ENCODE results near the gene GSTK1. TPM values are rescaled to one million over a fixed set of nuclear protein-coding genes. Genes with fewer than 3 reads are reported as not detected.
A peak's percentile ranks its signal among the peaks of the same experiment; 100 is the strongest.
"Not testable (repeated sequence)": the region's sequence is repeated elsewhere in the genome, so short reads cannot be mapped to it uniquely, and the experiment has no call there.

The GSTK1 gene
- 144 and 161 TPM in 2 replicates for total RNA-seq (2014; rRNA removed; shearing (Covaris generic))
- polyA plus RNA-seq (2015; cell fraction: cytosol; rRNA removed) = 189 and 200 TPM in 2 replicates
- polyA plus RNA-seq (2015; cell fraction: nucleus; rRNA removed) = 511 and 657 TPM in 2 replicates

DNA sequence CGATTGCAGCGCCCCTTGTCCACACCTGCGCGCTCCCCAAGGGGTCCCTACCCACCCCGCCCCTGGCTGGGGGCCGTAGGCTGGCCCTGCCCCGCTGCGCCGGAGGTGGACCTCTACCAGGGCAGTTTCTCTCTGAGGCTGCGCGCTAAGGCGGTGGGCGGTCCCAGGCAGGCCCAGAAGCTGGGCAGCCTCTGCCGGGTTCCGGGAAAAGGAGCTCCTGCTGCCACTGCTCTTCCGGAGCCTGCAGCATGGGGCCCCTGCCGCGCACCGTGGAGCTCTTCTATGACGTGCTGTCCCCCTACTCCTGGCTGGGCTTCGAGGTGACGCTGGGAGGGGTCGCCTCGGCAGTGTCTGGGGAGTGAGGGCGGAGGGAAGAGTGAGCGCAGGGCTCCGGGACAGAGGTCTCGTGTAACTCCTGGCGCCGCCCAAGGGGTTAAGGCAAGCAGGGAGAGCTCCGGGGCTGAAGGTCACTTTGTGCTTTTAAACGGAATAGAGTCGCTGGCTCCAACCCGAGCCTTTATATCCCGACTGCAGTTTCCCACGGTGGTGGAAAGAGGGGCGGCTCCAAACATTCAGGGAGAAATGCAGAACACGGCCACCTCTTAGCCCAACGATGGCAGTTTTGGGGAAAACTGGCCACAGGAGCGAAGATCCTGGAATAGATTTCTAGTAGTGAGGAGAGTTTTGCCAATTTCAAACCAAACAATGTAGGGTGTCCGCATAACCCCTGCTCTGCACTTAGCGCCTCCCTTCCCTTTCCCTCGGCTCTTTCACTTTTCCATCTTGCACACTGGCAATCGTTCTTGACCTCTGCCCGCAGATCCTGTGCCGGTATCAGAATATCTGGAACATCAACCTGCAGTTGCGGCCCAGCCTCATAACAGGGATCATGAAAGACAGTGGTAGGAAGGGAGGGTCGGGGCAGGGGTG, at the start of gene GSTK1:
Gene GSTK1, plus strand, starts transcription at position 176 of the 930 bp plus-strand sequence. Its CDS starts 73 bp downstream, at position 249.
- peak; percentile 82 for DNase-seq (ENCODE audit: low read depth, low spot score)
- in situ Hi-C loops (cut with HindIII; ENCODE audit: low pct_unique_long_range_greater_than_20kb, low sequenced_read_pairs) = no loop called here

- not testable (repeated sequence) for DNase-seq (ENCODE audit: low read depth, low spot score)
- in situ Hi-C loops (cut with HindIII; ENCODE audit: low pct_unique_long_range_greater_than_20kb, low sequenced_read_pairs) = loop anchor here (25.0 kb wide), 1 partner anchor 201 kb away; no protein-coding TSS in a partner anchor
Observed at GRCh38 chr7:143213478-143213877, 49.8 kb upstream of the GSTK1 start.

- in situ Hi-C loops (cut with HindIII; ENCODE audit: low pct_unique_long_range_greater_than_20kb, low sequenced_read_pairs) = loop anchor here (25.0 kb wide), 1 partner anchor 203 kb away; no protein-coding TSS in a partner anchor
- peak; percentile 93 for DNase-seq (ENCODE audit: low read depth, low spot score)
Observed at GRCh38 chr7:143214789-143215679, 48.2 kb upstream of the GSTK1 start.

- in situ Hi-C loops (cut with HindIII; ENCODE audit: low pct_unique_long_range_greater_than_20kb, low sequenced_read_pairs) = loop anchor here (25.0 kb wide), 1 partner anchor 204 kb away; no protein-coding TSS in a partner anchor
- peak; percentile 34 for DNase-seq (ENCODE audit: low read depth, low spot score)
Observed at GRCh38 chr7:143216151-143216550, 47.1 kb upstream of the GSTK1 start.

DNA sequence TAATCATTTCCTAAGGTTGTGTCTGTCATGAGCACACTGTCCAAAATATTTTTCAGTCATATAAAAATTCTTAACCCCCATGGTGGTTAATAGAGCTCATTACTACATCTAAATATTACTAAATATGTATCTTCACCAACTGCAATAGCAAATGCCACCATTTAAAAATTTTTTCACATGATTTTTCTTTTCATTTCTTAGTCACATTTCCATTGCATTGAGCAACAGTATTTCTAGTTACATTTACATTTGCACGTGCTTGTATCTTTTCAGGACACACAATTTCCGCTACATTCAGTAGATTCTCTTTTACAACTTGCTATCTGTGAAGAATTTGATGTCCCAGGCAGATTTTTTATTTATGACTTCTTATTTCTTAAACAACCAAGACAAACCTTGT, 46.6 kb upstream of the GSTK1 start:
- in situ Hi-C loops (cut with HindIII; ENCODE audit: low pct_unique_long_range_greater_than_20kb, low sequenced_read_pairs) = loop anchor here (25.0 kb wide), 1 partner anchor 204 kb away; no protein-coding TSS in a partner anchor
- no peak for DNase-seq (ENCODE audit: low read depth, low spot score)

DNA sequence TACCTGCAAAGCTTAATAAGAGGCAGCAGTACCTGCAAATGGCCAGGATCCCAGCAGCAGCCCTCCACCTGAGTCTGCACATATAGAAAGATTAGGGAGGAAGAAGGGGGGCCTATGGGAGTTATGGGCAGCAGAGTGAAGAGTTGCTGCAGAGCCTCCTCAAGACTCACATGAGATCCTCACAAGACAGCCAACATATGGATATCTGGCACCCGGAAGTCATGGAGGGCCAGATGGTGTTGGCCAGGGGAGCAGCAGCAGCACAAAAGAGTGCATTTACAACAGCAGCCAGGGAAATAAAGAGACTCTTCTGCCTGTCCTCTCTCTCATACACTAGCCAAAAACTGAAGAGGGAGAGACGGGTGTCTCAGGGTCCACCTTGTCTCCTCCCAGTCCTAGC, 45.4 kb upstream of the GSTK1 start:
- DNase-seq (ENCODE audit: low read depth, low spot score) = peak; percentile 79
- in situ Hi-C loops (cut with HindIII; ENCODE audit: low pct_unique_long_range_greater_than_20kb, low sequenced_read_pairs) = loop anchor here (25.0 kb wide), 1 partner anchor 206 kb away; no protein-coding TSS in a partner anchor

GRCh38 chr7:143221286-143221685, 42.0 kb upstream of the GSTK1 start:
- in situ Hi-C loops (cut with HindIII; ENCODE audit: low pct_unique_long_range_greater_than_20kb, low sequenced_read_pairs) = loop anchor here (25.0 kb wide), 1 partner anchor 209 kb away; no protein-coding TSS in a partner anchor
- DNase-seq (ENCODE audit: low read depth, low spot score) = no peak

DNA sequence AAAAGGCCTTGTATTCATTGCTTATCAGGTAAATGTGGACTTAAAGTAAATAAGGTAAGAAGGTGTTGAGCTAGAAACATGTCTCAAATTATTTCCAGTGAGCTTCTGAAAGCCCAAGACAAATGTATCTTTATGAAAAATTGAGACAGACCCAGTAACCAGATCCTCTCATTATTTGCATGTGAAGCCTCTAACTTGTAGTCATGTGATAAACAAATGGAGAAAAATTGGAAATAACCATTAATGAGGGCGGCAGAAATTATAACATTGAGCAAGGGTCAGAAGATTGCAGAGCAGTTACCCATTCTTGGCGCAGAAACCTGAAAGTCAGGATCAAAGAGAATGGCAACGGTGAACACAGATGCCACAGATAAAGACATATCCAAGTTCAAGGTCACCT, 41.5 kb upstream of the GSTK1 start, which contains the start of gene TAS2R40:
Gene TAS2R40, plus strand, starts transcription at position 301 of the 400 bp plus-strand sequence. Its CDS starts 42 bp downstream, at position 343.
- DNase-seq (ENCODE audit: low read depth, low spot score) = no peak
- in situ Hi-C loops (cut with HindIII; ENCODE audit: low pct_unique_long_range_greater_than_20kb, low sequenced_read_pairs) = loop anchor here (25.0 kb wide), 1 partner anchor 209 kb away; no protein-coding TSS in a partner anchor

DNA sequence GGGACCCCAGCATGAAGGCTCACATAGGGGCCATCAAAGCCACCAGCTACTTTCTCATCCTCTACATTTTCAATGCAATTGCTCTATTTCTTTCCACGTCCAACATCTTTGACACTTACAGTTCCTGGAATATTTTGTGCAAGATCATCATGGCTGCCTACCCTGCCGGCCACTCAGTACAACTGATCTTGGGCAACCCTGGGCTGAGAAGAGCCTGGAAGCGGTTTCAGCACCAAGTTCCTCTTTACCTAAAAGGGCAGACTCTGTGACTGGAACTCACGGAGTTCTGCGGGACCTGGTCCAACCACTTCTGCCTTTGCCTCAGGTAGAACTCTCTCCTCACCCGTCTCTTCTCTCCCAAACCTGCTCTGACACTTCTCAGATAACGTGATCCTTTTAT, 40.5 kb upstream of the GSTK1 start:
- in situ Hi-C loops (cut with HindIII; ENCODE audit: low pct_unique_long_range_greater_than_20kb, low sequenced_read_pairs) = loop anchor here (25.0 kb wide), 1 partner anchor 210 kb away; no protein-coding TSS in a partner anchor
- DNase-seq (ENCODE audit: low read depth, low spot score) = no peak

GRCh38 chr7:143223784-143224183, 39.5 kb upstream of the GSTK1 start:
- in situ Hi-C loops (cut with HindIII; ENCODE audit: low pct_unique_long_range_greater_than_20kb, low sequenced_read_pairs) = loop anchor here (25.0 kb wide), 1 partner anchor 211 kb away; no protein-coding TSS in a partner anchor
- DNase-seq (ENCODE audit: low read depth, low spot score) = no peak

- in situ Hi-C loops (cut with HindIII; ENCODE audit: low pct_unique_long_range_greater_than_20kb, low sequenced_read_pairs) = loop anchor here (25.0 kb wide), 1 partner anchor 162 kb away; the partner anchor contains the start of gene ZYX
- no peak for DNase-seq (ENCODE audit: low read depth, low spot score)
Observed at GRCh38 chr7:143225047-143225446, 38.2 kb upstream of the GSTK1 start.

- in situ Hi-C loops (cut with HindIII; ENCODE audit: low pct_unique_long_range_greater_than_20kb, low sequenced_read_pairs) = loop anchor here (25.0 kb wide), 1 partner anchor 159 kb away; the partner anchor contains the start of gene ZYX
- no peak for DNase-seq (ENCODE audit: low read depth, low spot score)
Observed at GRCh38 chr7:143227806-143228205, 35.4 kb upstream of the GSTK1 start.

DNA sequence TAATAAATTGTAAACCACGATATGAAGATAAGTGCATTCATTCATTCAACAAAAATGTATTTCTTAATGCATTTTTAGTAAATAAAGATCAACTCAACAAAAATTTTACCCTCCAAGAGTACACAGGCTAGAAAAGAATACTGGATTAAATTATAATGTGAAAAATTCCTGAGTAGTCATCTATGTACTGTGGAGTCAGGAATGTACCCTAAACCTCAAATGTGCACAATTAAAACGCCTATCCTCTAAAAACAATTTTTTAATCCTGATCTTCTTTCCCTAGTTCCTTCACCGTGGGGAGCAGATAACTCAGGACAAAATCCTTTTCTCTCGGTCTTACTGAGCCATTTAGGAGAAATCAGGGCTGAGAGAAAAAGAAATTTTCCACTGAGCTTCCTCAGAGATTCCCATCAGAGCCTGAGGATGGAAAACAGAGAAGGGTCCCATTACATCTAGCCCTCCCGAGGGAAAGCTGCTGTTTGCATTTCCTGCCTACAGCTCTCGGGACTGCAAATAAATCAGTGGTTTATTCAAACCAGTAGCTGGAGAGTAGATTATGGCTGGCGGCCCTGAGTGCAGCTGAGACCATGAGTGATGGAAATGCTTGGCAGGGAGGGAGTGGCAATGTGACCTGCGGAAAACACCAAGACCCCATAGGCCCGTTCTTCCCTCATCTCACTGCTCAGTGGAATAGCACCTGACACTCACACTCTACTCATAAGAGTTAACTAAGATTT, 34.0 kb upstream of the GSTK1 start:
- in situ Hi-C loops (cut with HindIII; ENCODE audit: low pct_unique_long_range_greater_than_20kb, low sequenced_read_pairs) = loop anchor here (25.0 kb wide), 1 partner anchor 158 kb away; the partner anchor contains the start of gene ZYX
- DNase-seq (ENCODE audit: low read depth, low spot score) = peak; percentile 40

GRCh38 chr7:143230602-143231457, 32.4 kb upstream of the GSTK1 start:
- in situ Hi-C loops (cut with HindIII; ENCODE audit: low pct_unique_long_range_greater_than_20kb, low sequenced_read_pairs) = loop anchor here (25.0 kb wide), 1 partner anchor 156 kb away; the partner anchor contains the start of gene ZYX
- DNase-seq (ENCODE audit: low read depth, low spot score) = no peak

GRCh38 chr7:143233816-143234532, 29.3 kb upstream of the GSTK1 start:
- no peak for DNase-seq (ENCODE audit: low read depth, low spot score)
- in situ Hi-C loops (cut with HindIII; ENCODE audit: low pct_unique_long_range_greater_than_20kb, low sequenced_read_pairs) = loop anchor here (25.0 kb wide), 1 partner anchor 153 kb away; the partner anchor contains the start of gene ZYX

Measured in SK-MEL-5 (cell line).